ENCODE measurements around the gene ZDHHC19. TPM values are rescaled to one million over a fixed set of nuclear protein-coding genes. Genes with fewer than 3 reads are reported as not detected.

ZDHHC19 gene
- total RNA-seq, 4 donors from 2014 or later = not detected

DNA sequence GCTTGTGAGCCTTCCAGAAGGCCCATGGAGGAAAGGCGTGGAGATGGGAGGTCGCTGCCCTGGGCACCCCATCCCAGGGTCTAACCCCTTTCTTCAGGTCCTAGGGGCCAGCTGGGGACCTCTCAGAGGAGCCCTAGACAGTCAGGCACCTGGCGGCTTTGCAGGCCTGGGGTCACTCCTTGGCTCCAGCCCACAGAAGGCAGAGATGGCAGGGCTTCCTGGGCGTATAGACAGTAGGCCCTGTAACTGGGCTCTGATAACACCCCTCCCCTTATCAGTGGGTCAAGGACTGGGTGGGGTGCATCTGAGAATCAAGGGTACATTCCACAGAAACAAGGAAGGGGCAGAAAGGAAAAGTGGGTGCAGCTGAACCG lies 16.7 kb downstream of the ZDHHC19 start:
- DNase-seq = no peak
- H3K27ac ChIP-seq = no peak overlapping the region
- no peaks in the 10 kb centered on the region for H3K4me1 ChIP-seq
- intact Hi-C loops (cut with DNase I) = no loop called here
- H3K9me3 ChIP-seq = no peaks in the 10 kb centered on the region
- 88 to 94% methylated on average over 5 of the region's 5 CpGs for WGBS, 2 donors
- no peaks in the 10 kb centered on the region for H3K36me3 ChIP-seq
- TF ChIP-seq POLR2A (IDR thresholded peaks at IDR 0.05) = no peak
- TF ChIP-seq, protein P1, sequence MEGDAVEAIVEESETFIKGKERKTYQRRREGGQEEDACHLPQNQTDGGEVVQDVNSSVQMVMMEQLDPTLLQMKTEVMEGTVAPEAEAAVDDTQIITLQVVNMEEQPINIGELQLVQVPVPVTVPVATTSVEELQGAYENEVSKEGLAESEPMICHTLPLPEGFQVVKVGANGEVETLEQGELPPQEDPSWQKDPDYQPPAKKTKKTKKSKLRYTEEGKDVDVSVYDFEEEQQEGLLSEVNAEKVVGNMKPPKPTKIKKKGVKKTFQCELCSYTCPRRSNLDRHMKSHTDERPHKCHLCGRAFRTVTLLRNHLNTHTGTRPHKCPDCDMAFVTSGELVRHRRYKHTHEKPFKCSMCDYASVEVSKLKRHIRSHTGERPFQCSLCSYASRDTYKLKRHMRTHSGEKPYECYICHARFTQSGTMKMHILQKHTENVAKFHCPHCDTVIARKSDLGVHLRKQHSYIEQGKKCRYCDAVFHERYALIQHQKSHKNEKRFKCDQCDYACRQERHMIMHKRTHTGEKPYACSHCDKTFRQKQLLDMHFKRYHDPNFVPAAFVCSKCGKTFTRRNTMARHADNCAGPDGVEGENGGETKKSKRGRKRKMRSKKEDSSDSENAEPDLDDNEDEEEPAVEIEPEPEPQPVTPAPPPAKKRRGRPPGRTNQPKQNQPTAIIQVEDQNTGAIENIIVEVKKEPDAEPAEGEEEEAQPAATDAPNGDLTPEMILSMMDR (IDR thresholded peaks at IDR 0.05) = no peak
- no peaks in the 10 kb centered on the region for H3K27me3 ChIP-seq
- no peak overlapping the region for H3K4me3 ChIP-seq (replicated peaks in 1 of 3)

DNA sequence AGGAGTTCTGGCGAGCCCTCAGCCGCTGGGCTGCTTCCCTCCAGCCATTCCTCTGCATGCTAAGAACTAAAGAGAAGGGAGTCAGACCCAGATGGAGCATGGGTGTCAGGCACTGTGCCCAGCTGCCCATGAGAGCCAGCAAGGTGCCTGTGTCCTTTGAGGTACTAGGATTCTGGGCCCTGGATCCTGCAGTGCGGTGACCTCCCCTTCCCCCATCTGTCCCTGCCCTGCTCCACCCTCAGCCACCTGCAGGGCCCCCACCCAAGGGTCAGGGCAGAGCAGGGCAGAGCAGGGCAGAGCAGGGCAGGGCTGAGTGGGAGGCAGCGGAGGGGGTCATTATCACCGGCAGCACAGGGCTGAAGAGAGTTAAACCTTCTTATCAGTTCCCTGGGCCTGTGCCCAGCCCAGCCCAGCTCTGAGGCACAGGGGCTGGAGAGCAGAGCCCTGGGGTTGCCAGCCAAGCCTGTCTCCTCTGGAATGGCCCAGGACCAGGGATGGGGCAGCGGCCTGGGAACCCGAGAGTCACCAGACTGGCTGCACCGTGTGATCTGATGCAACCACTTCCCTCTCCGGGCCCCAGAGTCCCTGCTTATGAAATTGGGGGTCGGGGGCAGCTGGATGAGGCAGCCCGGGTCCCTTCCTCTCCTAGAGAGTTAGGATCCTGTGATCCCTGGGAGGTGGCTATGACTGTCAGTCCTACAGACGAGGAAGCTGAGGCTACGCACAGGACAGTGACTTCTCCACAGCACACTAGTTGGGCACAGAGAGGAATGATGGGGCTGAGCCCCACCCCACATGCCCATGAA lies 17.3 kb downstream of the ZDHHC19 start:
- TF ChIP-seq, protein P1 (IDR thresholded peaks at IDR 0.05) = no peak
- no peak for TF ChIP-seq POLR2A (IDR thresholded peaks at IDR 0.05)
- no peak for DNase-seq
- Histone ChIP-seq H3K27ac (no peak overlapping the region), H3K4me1 (no peaks in the 10 kb centered on the region), H3K36me3 (no peaks in the 10 kb centered on the region), H3K27me3 (no peaks in the 10 kb centered on the region), H3K9me3 (no peaks in the 10 kb centered on the region), H3K4me3 (replicated peaks in 1 of 3) (no peak overlapping the region)
- intact Hi-C loops (cut with DNase I) = no loop called here
- WGBS, 2 donors = 71 to 80% methylated on average over 8 to 12 of the region's 13 CpGs

DNA sequence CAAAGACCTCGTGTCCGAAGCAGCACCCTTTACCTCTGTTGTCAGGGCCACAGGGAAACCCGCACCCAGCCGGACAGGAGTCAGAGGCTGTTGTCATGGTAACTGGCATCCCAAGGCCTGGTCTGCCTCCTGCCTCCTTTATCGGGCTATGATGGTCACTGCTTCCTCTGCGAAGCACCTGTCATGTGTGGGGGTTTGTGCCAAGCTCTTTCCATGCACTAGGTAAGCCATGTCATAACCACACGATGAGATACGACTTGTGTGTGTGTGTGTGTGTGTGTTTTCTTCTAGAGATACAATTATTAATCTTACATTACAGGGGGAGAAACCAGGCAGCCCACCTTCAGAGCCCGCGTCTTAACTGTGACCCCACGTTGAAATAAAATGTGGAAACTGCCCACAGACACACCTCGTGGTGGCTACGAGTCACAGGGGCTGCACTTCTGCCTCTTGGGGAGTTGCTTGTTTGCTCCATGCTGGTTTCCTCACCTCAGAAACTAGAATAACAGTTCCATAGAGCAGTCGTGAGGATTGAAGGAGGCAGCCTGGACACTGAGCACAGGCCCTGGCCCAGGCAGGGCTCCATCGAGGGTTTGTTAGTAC lies 18.0 kb downstream of the ZDHHC19 start:
- no peak overlapping the region for H3K4me3 ChIP-seq (replicated peaks in 1 of 3)
- TF ChIP-seq POLR2A (IDR thresholded peaks at IDR 0.05) = no peak
- TF ChIP-seq, protein P1 (IDR thresholded peaks at IDR 0.05) = no peak
- intact Hi-C loops (cut with DNase I) = no loop called here
- no peaks in the 10 kb centered on the region for H3K36me3 ChIP-seq
- no peaks in the 10 kb centered on the region for H3K9me3 ChIP-seq
- H3K27me3 ChIP-seq = no peaks in the 10 kb centered on the region
- 75 to 83% methylated on average over 15 of the region's 15 CpGs for WGBS, 2 donors
- H3K4me1 ChIP-seq = no peaks in the 10 kb centered on the region
- no peak for DNase-seq
- no peak overlapping the region for H3K27ac ChIP-seq

DNA sequence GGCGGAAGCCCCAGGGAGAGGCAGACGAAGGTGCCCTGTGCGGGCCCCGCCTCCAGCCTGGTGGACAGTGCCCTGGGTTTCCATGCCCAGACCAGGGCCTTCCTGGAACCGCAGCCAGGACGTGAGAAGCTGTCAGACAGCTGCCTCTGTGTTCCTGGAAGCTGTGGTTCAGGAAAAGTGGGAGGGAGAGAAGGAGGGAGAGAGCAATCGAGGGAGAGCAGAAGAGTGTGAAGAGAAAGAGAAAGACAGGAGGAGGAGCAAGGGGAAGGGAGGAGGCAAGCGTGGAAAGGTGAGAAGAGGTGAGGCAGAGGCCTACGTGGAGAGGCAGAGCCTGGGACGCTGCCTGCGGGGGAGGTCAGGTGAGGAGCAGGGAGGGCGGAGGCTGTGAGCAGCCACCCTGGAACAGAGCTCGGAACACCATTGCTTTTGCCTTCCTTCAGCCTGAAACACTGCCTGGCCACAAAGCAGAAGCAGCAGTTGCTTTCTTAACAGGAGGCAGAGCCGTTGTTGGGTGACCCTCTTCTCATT lies 18.6 kb downstream of the ZDHHC19 start:
- TF ChIP-seq, protein P1 (IDR thresholded peaks at IDR 0.05) = no peak
- TF ChIP-seq POLR2A (IDR thresholded peaks at IDR 0.05) = no peak
- Histone ChIP-seq H3K27ac (no peak overlapping the region), H3K4me1 (no peaks in the 10 kb centered on the region), H3K9me3 (no peaks in the 10 kb centered on the region), H3K4me3 (replicated peaks in 1 of 3) (no peak overlapping the region), H3K36me3 (no peaks in the 10 kb centered on the region), H3K27me3 (no peaks in the 10 kb centered on the region)
- 67% methylated on average over 14 of the region's 14 CpGs for WGBS, 2 donors
- no peak for DNase-seq
- intact Hi-C loops (cut with DNase I) = no loop called here

DNA sequence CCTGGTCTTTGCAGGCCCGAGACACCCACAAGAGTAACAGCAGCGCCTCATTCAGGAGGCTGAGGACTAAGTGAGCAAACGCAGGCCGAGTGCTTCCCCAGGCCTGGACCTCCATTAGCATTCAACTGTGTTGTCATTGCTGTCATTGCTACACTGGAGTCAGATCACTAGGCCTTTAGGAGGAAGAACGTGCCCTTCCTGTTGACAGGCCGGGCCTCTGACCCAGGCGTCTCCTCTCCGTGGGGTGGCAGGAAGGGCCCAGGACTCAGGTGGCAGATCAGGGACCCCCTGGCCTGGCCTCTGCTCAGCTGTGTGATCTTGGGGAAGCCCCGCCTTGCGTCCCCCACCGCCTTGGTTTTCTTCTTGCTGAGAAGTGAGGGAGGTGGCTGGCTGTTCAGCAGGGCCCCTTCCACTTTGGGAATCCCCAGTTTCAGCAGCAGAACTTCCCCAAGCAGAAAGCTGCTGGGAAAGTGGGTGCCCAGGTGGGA lies 19.1 kb downstream of the ZDHHC19 start:
- intact Hi-C loops (cut with DNase I) = no loop called here

More for the DNA sequence above, 19.1 kb downstream of the ZDHHC19 start:
- DNase-seq = no peak
- no peaks in the 10 kb centered on the region for H3K27me3 ChIP-seq
- TF ChIP-seq, protein P1 (IDR thresholded peaks at IDR 0.05) = no peak
- TF ChIP-seq POLR2A (IDR thresholded peaks at IDR 0.05) = no peak
- no peak overlapping the region for H3K27ac ChIP-seq
- 74 to 80% methylated on average over 8 to 11 of the region's 11 CpGs for WGBS, 2 donors
- H3K4me3 ChIP-seq (replicated peaks in 1 of 3) = no peak overlapping the region
- H3K9me3 ChIP-seq = no peaks in the 10 kb centered on the region
- no peaks in the 10 kb centered on the region for H3K4me1 ChIP-seq
- H3K36me3 ChIP-seq = no peaks in the 10 kb centered on the region

All from thyroid gland (tissue), 4 donors.